HG02938 (cell line): ENCODE data around the gene CIT.
"Not testable (repeated sequence)": the region's sequence is repeated elsewhere in the genome, so short reads cannot be mapped to it uniquely, and the experiment has no call there.

ENCODE experiments used
- ATAC-seq: cut with Tn5 transposase; IDR thresholded peaks from one replicate; pipeline ENCODE4 v1.9.1; 2021; ENCODE audit warnings: mild to moderate bottlenecking, moderate library complexity; ENCODE audit not compliant: unreplicated experiment

CIT gene

DNA sequence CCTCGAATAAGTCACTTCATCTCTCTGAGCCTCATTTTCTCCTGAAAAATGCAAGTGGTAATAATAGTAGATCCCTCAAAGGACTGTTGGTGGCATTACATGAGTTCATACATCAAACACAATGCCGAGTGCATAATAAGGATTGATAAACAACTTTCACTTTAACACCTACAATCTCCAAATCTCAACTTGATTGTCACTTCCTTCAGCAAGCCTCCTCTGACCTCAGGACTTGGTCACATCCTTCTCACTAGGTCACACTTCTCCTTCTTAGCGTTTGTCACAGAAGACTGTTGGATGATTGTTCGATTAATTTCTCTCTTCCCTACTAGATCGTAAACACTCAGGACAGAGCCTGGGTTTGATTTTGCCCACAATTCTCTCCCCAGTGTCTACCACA, 217.0 kb downstream of the CIT start:
- ATAC-seq = no peak

DNA sequence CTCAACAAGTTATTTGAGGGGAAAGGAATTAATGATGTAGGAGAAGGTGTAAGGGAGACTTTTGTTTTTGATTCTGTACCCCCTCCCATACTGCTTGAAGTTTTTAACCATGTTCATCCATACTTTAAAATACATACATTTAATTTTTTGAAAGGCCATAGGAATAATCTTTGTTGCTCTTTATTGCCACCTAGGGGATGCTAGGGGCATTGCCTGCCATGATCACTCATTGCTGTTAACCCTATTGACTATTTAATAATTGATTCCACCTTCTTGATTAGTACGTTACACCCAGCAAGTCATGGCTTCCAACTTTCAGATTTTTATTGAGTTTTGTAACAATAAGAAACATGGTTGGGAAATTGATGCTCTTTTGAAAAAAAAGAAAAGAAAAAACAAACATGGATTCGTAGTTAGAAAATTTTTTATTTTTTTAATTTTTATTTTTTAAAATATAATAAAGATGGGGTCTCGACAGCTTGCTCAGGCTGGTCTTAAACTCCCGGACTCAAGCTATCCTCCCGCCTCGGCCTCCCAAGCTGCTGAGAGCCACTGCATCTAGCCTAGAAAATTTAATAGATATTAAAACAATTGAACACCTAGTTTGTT, 217.7 kb downstream of the CIT start:
- no peak for ATAC-seq

- not testable (repeated sequence) for ATAC-seq
Measured at GRCh38 chr12:119658166-119658565, 219.0 kb downstream of the CIT start.

DNA sequence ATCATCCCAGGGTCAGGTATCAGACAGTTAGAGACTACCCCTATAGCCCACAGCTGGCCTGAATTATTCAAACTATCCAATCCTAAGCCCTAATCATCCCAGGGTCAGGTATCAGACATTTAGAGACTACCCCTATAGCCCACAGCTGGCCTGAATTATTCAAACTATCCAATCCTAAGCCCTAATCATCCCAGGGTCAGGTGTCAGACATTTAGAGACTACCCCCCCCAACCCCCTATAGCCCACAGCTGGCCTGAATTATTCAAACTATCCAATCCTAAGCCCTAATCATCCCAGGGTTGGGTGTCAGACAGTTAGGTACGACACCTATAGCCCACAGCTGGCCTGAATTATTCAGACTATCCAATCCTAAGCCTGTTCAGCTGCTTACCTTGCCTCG, 220.1 kb downstream of the CIT start:
- not testable (repeated sequence) for ATAC-seq

- ATAC-seq = no peak
Measured at GRCh38 chr12:119652665-119653064, 224.5 kb downstream of the CIT start.

DNA sequence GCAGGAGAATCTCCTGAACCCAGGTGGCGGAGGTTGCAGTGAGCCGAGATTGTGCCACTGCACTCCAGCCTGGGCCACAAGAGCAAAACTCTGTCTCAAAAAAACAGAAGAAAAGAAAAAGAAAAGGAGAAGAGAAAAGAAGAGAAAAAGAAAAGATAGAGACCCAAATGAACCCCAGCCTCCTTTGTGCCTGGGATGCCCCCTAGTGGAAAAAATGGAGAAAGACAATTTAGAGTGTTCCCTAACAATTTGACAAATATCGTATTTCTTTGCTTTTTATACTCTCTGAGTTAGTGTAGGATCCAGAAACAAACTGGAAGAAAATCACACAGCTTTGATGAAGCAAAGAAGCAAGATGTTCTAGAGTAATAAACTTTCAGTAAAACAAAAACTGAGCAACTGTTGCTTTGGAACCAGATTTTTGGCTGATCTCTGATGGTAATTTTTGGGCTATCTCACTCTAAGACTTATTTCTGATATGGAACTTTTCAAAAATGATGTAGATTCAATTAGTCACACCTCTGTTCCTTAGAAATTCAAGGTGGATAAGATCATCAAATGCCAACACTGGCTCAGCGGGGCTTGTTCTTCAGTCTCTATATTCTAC, 227.8 kb downstream of the CIT start:
- ATAC-seq = no peak

GRCh38 chr12:119645535-119646059, 231.5 kb downstream of the CIT start:
- no peak for ATAC-seq

DNA sequence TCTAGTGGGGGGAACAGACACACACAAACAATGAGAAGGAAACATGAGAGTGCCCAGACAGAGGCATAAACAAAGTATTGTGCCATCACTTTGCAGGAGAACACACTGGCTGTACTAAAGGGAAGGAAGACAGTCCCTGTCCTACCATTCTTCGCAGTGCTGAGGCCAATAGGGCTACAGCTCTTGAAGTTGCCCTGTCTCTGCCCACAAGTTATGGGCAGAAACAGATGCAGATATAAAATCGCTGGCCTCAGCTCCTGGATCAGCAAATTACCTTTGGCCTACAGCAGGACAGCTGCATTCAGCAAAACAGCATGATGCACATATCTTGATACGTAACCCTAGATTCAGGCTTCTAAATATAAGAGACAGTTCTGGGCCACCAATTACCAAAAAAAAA, 232.2 kb downstream of the CIT start:
- no peak for ATAC-seq

DNA sequence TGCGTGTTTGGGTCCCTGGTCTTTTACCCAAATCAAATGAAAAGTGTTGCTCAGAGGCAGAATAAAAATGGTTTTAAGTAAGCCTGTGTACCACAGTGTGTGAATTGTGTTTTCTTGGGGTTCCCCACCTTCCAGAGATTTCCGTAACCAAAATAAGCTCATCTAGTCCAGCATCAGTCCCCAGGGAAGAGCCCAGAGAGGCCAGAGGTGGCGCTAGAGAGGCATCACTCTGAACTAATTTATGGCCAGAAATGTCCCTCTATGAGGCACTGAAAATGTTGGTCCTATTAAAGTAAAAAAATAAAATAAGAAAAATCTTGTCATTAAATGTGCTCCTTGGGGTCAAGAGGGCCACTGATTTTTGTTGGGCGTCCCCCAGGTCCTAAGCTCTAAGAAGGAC, 234.1 kb downstream of the CIT start:
- ATAC-seq = no peak
